ACC112 (cell line): ENCODE data around the gene GABARAPL1.
"Not testable (repeated sequence)": the region's sequence is repeated elsewhere in the genome, so short reads cannot be mapped to it uniquely, and the experiment has no call there.

ENCODE experiments used
- H2AFZ ChIP-seq: fragments of 200-600 bp; sonication (generic); one replicate; pipeline ENCODE4 v1.6.0; 2017; ENCODE audit warnings: antibody characterized with exemption, low read length; ENCODE audit not compliant: unreplicated experiment
- H3K27ac ChIP-seq: fragments of 200-600 bp; sonication (generic); 2 replicates; pipeline ENCODE4 v1.5.1; 2014; ENCODE audit warnings: low read depth, mild to moderate bottlenecking, antibody characterized with exemption, low read length, moderate library complexity
- H3K27me3 ChIP-seq: fragments of 200-600 bp; sonication (generic); 2 replicates; pipeline ENCODE4 v1.6.1; 2014; ENCODE audit warnings: mild to moderate bottlenecking, antibody characterized with exemption, low read length, moderate library complexity, mixed read lengths; ENCODE audit not compliant: insufficient read depth
- H3K36me3 ChIP-seq: fragments of 200-600 bp; sonication (generic); 2 replicates; pipeline ENCODE4 v1.6.1; 2016; ENCODE audit warnings: mild to moderate bottlenecking, antibody characterized with exemption, low read length, moderate library complexity, mixed read lengths; ENCODE audit not compliant: insufficient read depth
- H3K4me1 ChIP-seq: fragments of 200-600 bp; sonication (generic); one replicate; pipeline ENCODE4 v1.6.1; 2016; ENCODE audit warnings: low read length, mixed read lengths; ENCODE audit not compliant: insufficient read depth, unreplicated experiment, control insufficient read depth
- H3K4me3 ChIP-seq: fragments of 200-600 bp; sonication (generic); 2 replicates; pipeline ENCODE4 v1.5.1; 2014; ENCODE audit warnings: mild to moderate bottlenecking, low read depth, low read length
- H3K79me2 ChIP-seq: fragments of 200-600 bp; sonication (generic); one replicate; pipeline ENCODE4 v1.6.0; 2016; ENCODE audit warnings: low read length; ENCODE audit not compliant: control insufficient read depth, unreplicated experiment, insufficient read depth

Gene GABARAPL1

DNA sequence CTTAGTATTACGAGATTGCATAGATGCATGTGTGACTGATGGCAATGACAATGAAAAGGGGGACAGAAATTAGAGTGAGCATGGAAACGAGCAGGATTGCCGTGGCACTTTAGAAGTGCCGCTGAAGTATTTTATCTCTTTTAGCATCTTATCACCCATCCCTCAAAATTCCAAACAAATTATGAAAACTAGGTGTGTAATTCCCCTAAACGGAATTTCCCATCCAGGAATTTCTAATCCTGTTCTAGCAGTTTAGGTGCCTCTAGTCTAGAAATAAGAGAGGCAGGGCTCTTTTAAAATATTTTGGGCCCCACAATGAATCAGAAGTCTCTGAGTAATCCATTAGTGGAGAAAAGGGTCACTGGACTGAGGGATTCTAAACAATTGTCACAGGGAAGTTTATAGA lies 32.9 kb upstream of the GABARAPL1 start:
- H3K4me1 ChIP-seq, result peaks cover 32% of the 10 kb centered on the region
- no peak overlapping the region for H2AFZ ChIP-seq
- no peaks in the 10 kb centered on the region for H3K36me3 ChIP-seq
- no peak overlapping the region for H3K4me3 ChIP-seq
- H3K27ac ChIP-seq, result no peak overlapping the region
- H3K79me2 ChIP-seq, result no peaks in the 10 kb centered on the region
- no peaks in the 10 kb centered on the region for H3K27me3 ChIP-seq

DNA sequence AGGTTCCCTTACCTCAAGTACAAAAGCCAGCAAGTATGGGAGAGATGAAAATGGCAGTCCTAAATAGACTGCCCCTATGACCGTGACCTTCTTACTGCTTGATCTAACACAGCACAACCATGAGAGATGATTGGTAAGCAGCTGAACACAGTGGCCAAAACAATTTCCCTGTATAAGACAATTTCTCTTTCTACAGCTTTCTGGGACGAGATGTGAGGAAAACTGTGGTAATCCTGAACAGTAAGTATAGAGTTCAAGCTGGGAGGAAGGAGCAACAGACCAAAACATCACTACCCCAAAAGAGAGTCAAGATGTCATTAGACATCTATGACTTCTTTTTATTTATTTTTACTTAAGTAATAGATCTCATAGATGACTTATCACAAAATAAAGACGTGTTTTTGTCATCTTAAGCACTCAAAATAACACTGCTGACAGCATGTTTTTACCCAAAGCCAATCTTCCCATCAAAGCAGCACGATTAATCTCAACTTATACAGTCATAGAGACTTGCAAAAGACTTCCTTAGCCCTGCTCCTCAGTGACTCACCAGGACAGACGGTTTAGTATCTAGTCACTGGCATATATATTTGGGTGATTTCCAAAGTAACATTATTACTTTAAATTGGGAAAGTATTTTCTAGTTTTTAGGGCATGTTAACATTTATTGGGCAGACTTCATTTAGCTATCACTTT lies 30.2 kb upstream of the GABARAPL1 start:
- no peak overlapping the region for H3K4me3 ChIP-seq
- H3K36me3 ChIP-seq, result no peaks in the 10 kb centered on the region
- peak overlapping the region; percentile 78 for H3K27ac ChIP-seq
- no peaks in the 10 kb centered on the region for H3K27me3 ChIP-seq
- no peaks in the 10 kb centered on the region for H3K79me2 ChIP-seq
- peak overlapping the region; percentile 77 for H2AFZ ChIP-seq
- H3K4me1 ChIP-seq, result peaks cover 32% of the 10 kb centered on the region

DNA sequence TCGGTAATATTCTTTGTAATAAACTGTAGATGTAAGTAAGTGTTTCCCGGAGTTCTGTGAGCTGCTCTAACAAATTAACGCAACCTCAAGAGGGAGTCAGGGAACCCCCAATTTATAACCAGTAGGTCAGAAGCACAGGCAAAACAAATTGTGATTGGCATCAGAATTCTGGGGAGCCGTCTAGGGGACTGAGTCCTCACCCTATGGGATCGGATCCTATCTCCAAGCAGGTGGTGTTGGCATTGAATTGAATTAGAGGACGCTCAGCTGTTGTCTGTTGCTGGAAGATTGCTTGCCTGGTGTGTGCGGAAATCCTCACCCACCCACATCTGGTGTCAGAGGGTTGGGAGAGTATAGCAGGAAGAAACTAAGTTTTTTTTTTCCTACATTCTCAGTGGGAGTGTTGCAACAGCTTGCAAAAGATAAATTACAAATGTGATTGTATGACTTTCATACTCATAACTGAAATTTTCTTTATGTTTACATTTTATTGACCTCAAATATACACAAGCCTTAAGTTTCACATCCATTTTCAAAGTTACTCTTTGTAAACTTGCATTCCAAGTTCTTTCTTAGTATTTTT lies 28.3 kb upstream of the GABARAPL1 start:
- H3K27ac ChIP-seq, result no peak overlapping the region
- no peak overlapping the region for H3K4me3 ChIP-seq
- peaks cover 32% of the 10 kb centered on the region for H3K4me1 ChIP-seq
- no peaks in the 10 kb centered on the region for H3K36me3 ChIP-seq
- peak overlapping the region; percentile 21 for H2AFZ ChIP-seq
- no peaks in the 10 kb centered on the region for H3K27me3 ChIP-seq
- H3K79me2 ChIP-seq, result no peaks in the 10 kb centered on the region

GRCh38 chr12:10186299-10186698 lies 26.4 kb upstream of the GABARAPL1 start:
- Histone ChIP-seq H3K27me3 (no peaks in the 10 kb centered on the region), H2AFZ (no peak overlapping the region), H3K4me3 (no peak overlapping the region), H3K27ac (no peak overlapping the region), H3K36me3 (no peaks in the 10 kb centered on the region), H3K79me2 (no peaks in the 10 kb centered on the region), H3K4me1 (peaks cover 25% of the 10 kb centered on the region)

DNA sequence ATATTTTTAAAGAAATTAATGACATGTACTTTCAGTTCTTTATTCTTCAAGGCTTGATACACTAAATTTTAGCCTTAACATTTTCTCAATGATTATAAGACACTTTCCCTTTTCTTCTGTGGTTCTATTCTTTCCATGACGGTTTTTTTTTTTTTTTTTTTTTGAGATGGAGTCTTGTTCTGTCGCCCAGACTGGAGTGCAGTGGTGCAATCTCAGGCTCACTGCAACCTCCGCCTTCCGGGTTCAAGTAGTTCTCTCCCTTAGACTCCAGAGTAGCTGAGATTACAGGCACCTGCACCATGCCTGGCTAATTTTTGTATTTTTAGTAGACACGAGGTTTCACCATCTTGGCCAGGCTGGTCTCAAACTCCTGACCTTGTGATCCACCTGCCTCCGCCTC lies 25.7 kb upstream of the GABARAPL1 start:
- peaks cover 31% of the 10 kb centered on the region for H3K4me1 ChIP-seq

GRCh38 chr12:10189653-10190052 lies 23.0 kb upstream of the GABARAPL1 start:
- H3K36me3 ChIP-seq, result no peaks in the 10 kb centered on the region
- peaks cover 14% of the 10 kb centered on the region for H3K4me1 ChIP-seq
- no peaks in the 10 kb centered on the region for H3K79me2 ChIP-seq
- H3K27me3 ChIP-seq, result no peaks in the 10 kb centered on the region; the same call in 1 of the 2 replicates
- H2AFZ ChIP-seq, result peak overlapping the region; percentile 22
- no peak overlapping the region for H3K27ac ChIP-seq
- no peak overlapping the region for H3K4me3 ChIP-seq

More for the DNA sequence above, 25.7 kb upstream of the GABARAPL1 start:
- not testable (repeated sequence) for H3K36me3 ChIP-seq, H3K4me3 ChIP-seq, H3K79me2 ChIP-seq, H2AFZ ChIP-seq, H3K27me3 ChIP-seq, H3K27ac ChIP-seq

DNA sequence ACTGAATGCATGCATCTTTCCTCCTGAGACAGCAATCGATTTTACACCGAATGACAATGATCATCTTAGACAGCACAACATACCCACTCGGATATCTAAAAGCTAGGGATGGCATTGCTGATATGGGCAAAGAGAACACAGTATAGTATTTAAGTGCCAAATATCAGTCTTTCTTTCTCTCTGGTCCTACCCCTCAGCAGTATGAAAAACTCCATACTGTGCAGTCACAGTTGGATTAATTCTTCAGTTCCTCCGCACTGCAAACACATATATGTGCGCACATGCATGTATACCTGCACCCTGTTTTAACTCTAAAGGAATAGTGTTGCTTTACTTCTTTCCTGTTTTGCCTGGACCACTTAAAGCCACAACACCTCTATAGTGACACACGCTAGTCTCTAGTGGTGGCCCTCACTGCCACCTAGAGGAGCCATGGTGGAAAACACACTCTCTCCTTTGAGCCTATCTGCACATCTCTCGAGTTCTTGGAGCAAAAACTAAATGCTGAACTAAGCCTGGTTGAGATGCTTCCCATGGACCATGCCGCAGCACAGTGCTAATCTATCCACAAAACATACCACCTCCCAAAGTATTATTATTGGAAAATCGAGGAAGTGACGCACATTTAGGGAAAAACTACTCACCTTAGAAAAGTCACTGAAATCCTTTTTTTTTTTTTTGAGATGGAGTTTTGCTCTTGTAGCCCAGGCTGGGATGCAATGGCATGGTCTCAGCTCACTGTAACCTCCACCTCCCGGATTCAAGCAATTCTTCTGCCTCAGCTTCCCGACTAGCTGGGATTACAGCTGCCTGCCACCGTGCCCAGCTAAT lies 21.9 kb upstream of the GABARAPL1 start:
- Histone ChIP-seq H3K27ac (no peak overlapping the region), H3K36me3 (no peaks in the 10 kb centered on the region), H2AFZ (no peak overlapping the region), H3K4me1 (peaks cover 14% of the 10 kb centered on the region), H3K27me3 (no peaks in the 10 kb centered on the region; the same call in 1 of the 2 replicates), H3K4me3 (no peak overlapping the region), H3K79me2 (no peaks in the 10 kb centered on the region)

DNA sequence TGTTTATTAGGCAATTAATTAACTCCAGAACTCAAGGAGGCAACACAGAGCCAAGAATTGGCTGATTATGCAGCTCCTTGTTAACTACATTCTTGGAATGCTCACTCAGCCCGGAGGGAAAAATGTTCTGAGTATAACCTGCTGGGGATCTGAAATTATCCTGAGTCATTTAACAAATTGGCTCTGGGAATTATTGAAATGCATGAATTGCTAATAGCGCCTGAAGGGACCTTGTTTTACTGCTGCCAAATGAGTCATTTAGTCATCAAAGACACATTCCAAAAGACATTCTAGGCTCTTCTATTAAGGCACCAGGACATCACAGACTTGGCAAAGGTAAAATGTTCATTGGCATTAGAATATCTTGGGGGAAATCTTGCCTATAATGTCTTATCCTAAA lies 20.8 kb upstream of the GABARAPL1 start:
- H2AFZ ChIP-seq, result no peak overlapping the region
- no peaks in the 10 kb centered on the region for H3K36me3 ChIP-seq
- peak overlapping the region; percentile 18 for H3K27ac ChIP-seq
- no peak overlapping the region for H3K4me3 ChIP-seq
- H3K27me3 ChIP-seq, result no peaks in the 10 kb centered on the region; the same call in 1 of the 2 replicates
- H3K4me1 ChIP-seq, result peaks cover 14% of the 10 kb centered on the region
- no peaks in the 10 kb centered on the region for H3K79me2 ChIP-seq

DNA sequence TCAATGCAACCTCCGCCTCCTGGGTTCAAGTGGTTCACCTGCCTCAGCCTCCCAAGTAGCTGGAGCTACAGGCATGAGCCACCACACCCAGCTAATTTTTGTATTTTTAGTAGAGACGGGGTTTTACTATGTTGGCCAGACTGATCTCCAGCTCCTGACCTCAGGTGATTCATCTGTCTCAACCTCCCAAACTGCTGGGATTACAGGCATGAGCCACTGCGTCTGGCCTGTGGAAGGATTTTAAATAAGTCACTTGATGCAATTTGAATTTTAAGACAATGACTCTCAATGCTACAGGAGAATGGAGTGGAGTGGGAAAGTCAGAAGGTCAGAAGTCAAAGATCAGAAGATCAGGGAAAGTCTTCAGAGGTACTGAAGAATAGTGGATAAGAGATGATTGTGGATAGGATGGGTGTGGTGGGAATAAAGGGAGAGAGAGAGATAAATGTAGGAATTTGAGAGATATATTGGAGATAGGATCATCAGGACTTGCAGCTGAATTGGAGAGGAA lies 18.5 kb upstream of the GABARAPL1 start:
- H3K4me1 ChIP-seq, result peaks cover 14% of the 10 kb centered on the region
- H2AFZ ChIP-seq, result no peak overlapping the region
- H3K27me3 ChIP-seq, result no peaks in the 10 kb centered on the region; the same call in 1 of the 2 replicates
- H3K27ac ChIP-seq, result no peak overlapping the region
- H3K79me2 ChIP-seq, result no peaks in the 10 kb centered on the region
- H3K4me3 ChIP-seq, result no peak overlapping the region
- no peaks in the 10 kb centered on the region for H3K36me3 ChIP-seq

GRCh38 chr12:10196210-10196609 lies 16.5 kb upstream of the GABARAPL1 start:
- no peak overlapping the region for H2AFZ ChIP-seq
- H3K27me3 ChIP-seq, result no peaks in the 10 kb centered on the region; the same call in 1 of the 2 replicates
- peaks cover 11% of the 10 kb centered on the region for H3K4me1 ChIP-seq
- no peak overlapping the region for H3K4me3 ChIP-seq
- H3K36me3 ChIP-seq, result no peaks in the 10 kb centered on the region
- no peak overlapping the region for H3K27ac ChIP-seq
- no peaks in the 10 kb centered on the region for H3K79me2 ChIP-seq
